HG03108 (cell line): ENCODE measurements around the gene PHGDH.

Experiments
- ATAC-seq: cut with Tn5 transposase; IDR thresholded peaks from one replicate; pipeline ENCODE4 v1.9.1; 2021; ENCODE audit warnings: moderate library complexity; ENCODE audit not compliant: unreplicated experiment

The PHGDH gene

GRCh38 chr1:119711804-119712341 is at the start of gene PHGDH:
PHGDH (plus strand) TSS chr1:119711934; CDS start chr1:119712023, 89 bp downstream.
- peak; percentile 69 for ATAC-seq

- ATAC-seq = peak; percentile 72
Measured at GRCh38 chr1:119662034-119662437, 49.7 kb upstream of the PHGDH start.

- ATAC-seq = no peak
Measured at GRCh38 chr1:119664067-119664466, 47.7 kb upstream of the PHGDH start.

GRCh38 chr1:119667173-119667572 is 44.6 kb upstream of the PHGDH start:
- ATAC-seq = no peak

- no peak for ATAC-seq
Measured at GRCh38 chr1:119670898-119671297, 40.8 kb upstream of the PHGDH start.

GRCh38 chr1:119673171-119673940 is 38.4 kb upstream of the PHGDH start:
- no peak for ATAC-seq

GRCh38 chr1:119674111-119674526 is 37.6 kb upstream of the PHGDH start:
- no peak for ATAC-seq

- ATAC-seq = no peak
Measured at GRCh38 chr1:119674835-119675289, 36.9 kb upstream of the PHGDH start.

GRCh38 chr1:119675349-119676345 is 36.1 kb upstream of the PHGDH start:
- no peak for ATAC-seq

GRCh38 chr1:119676571-119677206 is 35.0 kb upstream of the PHGDH start:
- ATAC-seq = no peak

GRCh38 chr1:119679223-119679622 is 32.5 kb upstream of the PHGDH start:
- ATAC-seq = no peak

GRCh38 chr1:119680193-119680592 is 31.5 kb upstream of the PHGDH start:
- no peak for ATAC-seq

GRCh38 chr1:119680723-119681122 is 31.0 kb upstream of the PHGDH start:
- no peak for ATAC-seq

GRCh38 chr1:119681560-119681959 is 30.2 kb upstream of the PHGDH start:
- no peak for ATAC-seq

GRCh38 chr1:119682141-119682540 is 29.6 kb upstream of the PHGDH start:
- ATAC-seq = no peak

- ATAC-seq = no peak
Measured at GRCh38 chr1:119683893-119684292, 27.8 kb upstream of the PHGDH start.

GRCh38 chr1:119686661-119687060 is 25.1 kb upstream of the PHGDH start:
- no peak for ATAC-seq

GRCh38 chr1:119687434-119688079 is 24.2 kb upstream of the PHGDH start:
- ATAC-seq = no peak

GRCh38 chr1:119688810-119689209 is 22.9 kb upstream of the PHGDH start:
- no peak for ATAC-seq

- ATAC-seq = no peak
Measured at GRCh38 chr1:119689511-119689910, 22.2 kb upstream of the PHGDH start.
